ENCODE results near the gene RPP38. TPM values are rescaled to one million over a fixed set of nuclear protein-coding genes. Genes with fewer than 3 reads are reported as not detected.

RPP38 gene
- total and polyA plus RNA-seq, 2 experiments from 2014 or later = 18.2 to 26.4 TPM

GRCh38 chr10:15122477-15123030 lies 25.4 kb downstream of the RPP38 start:
- Histone ChIP-seq H3K27ac (no peak overlapping the region), H3K4me1 (ENCODE audit: insufficient read depth) (no peaks in the 10 kb centered on the region), H3K36me3 (replicated peaks; ENCODE audit: insufficient read depth, low read depth) (no peaks in the 10 kb centered on the region), H2AFZ (no peak overlapping the region), H3K9me2 (replicated peaks; ENCODE audit: insufficient read depth) (no peaks in the 10 kb centered on the region), H3K4me3 (no peak overlapping the region), H4K20me1 (ENCODE audit: insufficient read depth, poor library complexity, severe bottlenecking) (no peaks in the 10 kb centered on the region), H3K4me2 (no peak overlapping the region), H3K79me2 (no peaks in the 10 kb centered on the region), H3K9me3 (ENCODE audit: low read depth) (no peaks in the 10 kb centered on the region), H3K27me3 (no peaks in the 10 kb centered on the region)
- TF ChIP-seq EZH2phosphoT487 (IDR thresholded peaks at IDR 0.05; ENCODE audit: low read depth, severe bottlenecking, unreplicated experiment) (no peak), EZH2 (IDR thresholded peaks at IDR 0.05; ENCODE audit: borderline replicate concordance) (no peak), CTCF (IDR thresholded peaks at IDR 0.05; ENCODE audit: poor library complexity) (no peak)
- WGBS (ENCODE audit: low lambda C conversion rate, missing lambda C conversion rate) = 88% methylated on average over 9 of the region's 9 CpGs
- no peak for DNase-seq (ENCODE audit: low spot score)

- no peaks in the 10 kb centered on the region for H3K4me1 ChIP-seq (ENCODE audit: insufficient read depth)
- H3K9me3 ChIP-seq (ENCODE audit: low read depth) = no peaks in the 10 kb centered on the region
- no peak overlapping the region for H3K27ac ChIP-seq
- no peak overlapping the region for H3K4me2 ChIP-seq
- no peak for DNase-seq (ENCODE audit: low spot score)
- no peaks in the 10 kb centered on the region for H3K27me3 ChIP-seq
- H2AFZ ChIP-seq = no peak overlapping the region
- H3K4me3 ChIP-seq = no peak overlapping the region
- no peaks in the 10 kb centered on the region for H3K79me2 ChIP-seq
- no peaks in the 10 kb centered on the region for H4K20me1 ChIP-seq (ENCODE audit: insufficient read depth, poor library complexity, severe bottlenecking)
- 68% methylated on average over 3 of the region's 3 CpGs for WGBS (ENCODE audit: low lambda C conversion rate, missing lambda C conversion rate)
- no peaks in the 10 kb centered on the region for H3K9me2 ChIP-seq (replicated peaks; ENCODE audit: insufficient read depth)
- no peaks in the 10 kb centered on the region for H3K36me3 ChIP-seq (replicated peaks; ENCODE audit: insufficient read depth, low read depth)
- TF ChIP-seq CTCF (IDR thresholded peaks at IDR 0.05; ENCODE audit: poor library complexity) (no peak), EZH2 (IDR thresholded peaks at IDR 0.05; ENCODE audit: borderline replicate concordance) (no peak), EZH2phosphoT487 (IDR thresholded peaks at IDR 0.05; ENCODE audit: low read depth, severe bottlenecking, unreplicated experiment) (no peak)
Measured at GRCh38 chr10:15123749-15124184, 26.6 kb downstream of the RPP38 start.

- no peak overlapping the region for H3K4me3 ChIP-seq
- DNase-seq (ENCODE audit: low spot score) = no peak
- no peaks in the 10 kb centered on the region for H3K4me1 ChIP-seq (ENCODE audit: insufficient read depth)
- TF ChIP-seq EZH2 (IDR thresholded peaks at IDR 0.05; ENCODE audit: borderline replicate concordance) = no peak
- TF ChIP-seq CTCF (IDR thresholded peaks at IDR 0.05; ENCODE audit: poor library complexity) = no peak
- no peak for TF ChIP-seq EZH2phosphoT487 (IDR thresholded peaks at IDR 0.05; ENCODE audit: low read depth, severe bottlenecking, unreplicated experiment)
- no peaks in the 10 kb centered on the region for H4K20me1 ChIP-seq (ENCODE audit: insufficient read depth, poor library complexity, severe bottlenecking)
- 99% methylated on average over 9 of the region's 9 CpGs for WGBS (ENCODE audit: low lambda C conversion rate, missing lambda C conversion rate)
- H3K9me2 ChIP-seq (replicated peaks; ENCODE audit: insufficient read depth) = no peaks in the 10 kb centered on the region
- H3K4me2 ChIP-seq = no peak overlapping the region
- H2AFZ ChIP-seq = no peak overlapping the region
- no peaks in the 10 kb centered on the region for H3K9me3 ChIP-seq (ENCODE audit: low read depth)
- H3K27ac ChIP-seq = no peak overlapping the region
- H3K27me3 ChIP-seq = no peaks in the 10 kb centered on the region
- H3K36me3 ChIP-seq (replicated peaks; ENCODE audit: insufficient read depth, low read depth) = no peaks in the 10 kb centered on the region
- H3K79me2 ChIP-seq = no peaks in the 10 kb centered on the region
Measured at GRCh38 chr10:15124190-15124589, 27.0 kb downstream of the RPP38 start.

Data from hepatocyte (in vitro differentiated cells).